Right lobe of liver (tissue), 6 donors: Measurements from ENCODE around the gene LIPG. TPM values are rescaled to one million over a fixed set of nuclear protein-coding genes. Genes with fewer than 3 reads are reported as not detected.

Experiments
- ATAC-seq, 4 donors: fragments of 200-7000 bp; cut with Tn5 transposase; one replicate each; pipeline ENCODE4 v1.9.1; 2020; ENCODE audit warnings: mild to moderate bottlenecking in 4 of 4, moderate library complexity in 4 of 4
- DNase-seq, 3 donors: peaks; one replicate each; pipeline ENCODE4 v3.0.0-alpha.2; 2020
- H3K27ac ChIP-seq, 3 donors: fragments of 200-600 bp; one replicate each; pipeline ENCODE4 v1.8.0; 2022
- H3K27me3 ChIP-seq, 2 donors: fragments of 200-600 bp; one replicate each; pipeline ENCODE4 v1.8.0; 2022
- H3K36me3 ChIP-seq, 4 donors: fragments of 200-600 bp; sonication (generic) in 1 of 4; one replicate each; pipeline versions ENCODE4 v1.5.1 to v1.8.0; 2017 to 2022; ENCODE audit warnings: control low read depth in 1 of 4
- H3K4me1 ChIP-seq, 4 donors: fragments of 200-600 bp; sonication (generic) in 1 of 4; one replicate each; pipeline versions ENCODE4 v1.5.1 to v1.8.0; 2017 to 2022; ENCODE audit warnings: control low read depth in 1 of 4
- H3K4me3 ChIP-seq, 3 donors: fragments of 200-600 bp; one replicate each; pipeline ENCODE4 v1.8.0; 2022
- H3K9me3 ChIP-seq, 4 donors: fragments of 200-600 bp; sonication (generic) in 1 of 4; one replicate each; pipeline versions ENCODE4 v1.5.1 to v1.8.0; 2017 to 2022; ENCODE audit warnings: control low read depth in 1 of 4
- CTCF ChIP-seq, 4 donors: fragments of 200-600 bp in 3 of 4; fragments of 450-650 bp in 1 of 4; IDR thresholded peaks; one replicate each; pipeline versions ENCODE4 v1.5.1 to v1.8.0; 2016 to 2022; ENCODE audit warnings: antibody characterized with exemption in 4 of 4, mild to moderate bottlenecking in 2 of 4
- POLR2A ChIP-seq: fragments of 450-650 bp; IDR thresholded peaks from one replicate; pipeline ENCODE4 v1.6.1; 2017; ENCODE audit warnings: antibody characterized with exemption, mild to moderate bottlenecking
- WGBS: methylation state at CpG from one replicate; pipeline ENCODE4 v1.1.6; 2018; ENCODE audit warnings: low coverage, low lambda C conversion rate; ENCODE audit not compliant: insufficient coverage; ENCODE audit errors: missing lambda C conversion rate; 5-methylcytosine and 5-hydroxymethylcytosine counted together
- intact Hi-C, 2 donors: fragments of 100-400 bp; cut with DNase I; formaldehyde crosslinking; loops; one replicate each; pipeline versions ENCODE4 v1.11.2 to v1.14.1; 2022
- total RNA-seq, 6 experiments: library from RNA; depleted of rRNA in 2 of 6; stranded (reverse); fragments of >200 nt in 2 of 6; fragmentation: NEBNext Ultra II Directional in 3 of 6; extraction: Animal tissue kit (Norgen Biotek cat#: 25700) in 3 of 6; gene quantifications; one replicate each; pipeline versions ENCODE4 v1.1.0 to v1.2.4, GENCODE V29; 2016 to 2023
- donor health status: DM: no; HTN: yes; CAD: no.
- donor health status: DM: no; HTN: no; CAD: no.
- donor health status: DM: no; HTN: no; CAD: no.
- donor health status: DM: no; HTN: yes; CAD: no.
- donor health status: DM: no; HTN: yes; CAD: no.

LIPG gene
- total RNA-seq, 6 experiments from 2014 or later, result 35.0 to 120 (median 59.1) TPM

GRCh38 chr18:49550621-49551339 is 11.1 kb upstream of the LIPG start:
- intact Hi-C loops, result no loop called here
- 89% methylated on average over 5 of the region's 6 CpGs for WGBS
- Histone ChIP-seq H3K4me3 (no peak overlapping the region), H3K36me3 (no peaks in the 10 kb centered on the region), H3K4me1 (no peaks in the 10 kb centered on the region), H3K27ac (no peak overlapping the region), H3K27me3 (no peaks in the 10 kb centered on the region), H3K9me3 (no peaks in the 10 kb centered on the region)
- ATAC-seq (no peak), DNase-seq (no peak)
- TF ChIP-seq CTCF (IDR thresholded peaks at IDR 0.05) (no peak), POLR2A (no peak)

GRCh38 chr18:49553003-49553402 is 8.9 kb upstream of the LIPG start:
- H3K9me3 ChIP-seq, result no peaks in the 10 kb centered on the region
- no peak overlapping the region for H3K27ac ChIP-seq
- no peaks in the 10 kb centered on the region for H3K4me1 ChIP-seq
- no peaks in the 10 kb centered on the region for H3K36me3 ChIP-seq
- 84% methylated on average over 4 of the region's 4 CpGs for WGBS
- no peaks in the 10 kb centered on the region for H3K27me3 ChIP-seq
- TF ChIP-seq POLR2A, result no peak
- no peak for TF ChIP-seq CTCF (IDR thresholded peaks at IDR 0.05)
- no peak for ATAC-seq
- no peak overlapping the region for H3K4me3 ChIP-seq
- DNase-seq, result no peak
- intact Hi-C loops, result no loop called here

GRCh38 chr18:49555641-49556040 is 6.2 kb upstream of the LIPG start:
- Histone ChIP-seq H3K4me3 (no peak overlapping the region), H3K36me3 (no peaks in the 10 kb centered on the region), H3K27ac (no peak overlapping the region), H3K4me1 (peaks cover 0 to 12% (median 0%) of the 10 kb centered on the region in 4 donors), H3K27me3 (no peaks in the 10 kb centered on the region), H3K9me3 (no peaks in the 10 kb centered on the region)
- intact Hi-C loops, result no loop called here
- DNase-seq (no peak), ATAC-seq (no peak)
- no peak for TF ChIP-seq CTCF (IDR thresholded peaks at IDR 0.05)
- TF ChIP-seq POLR2A, result no peak
- 89% methylated on average over 4 of the region's 4 CpGs for WGBS

- intact Hi-C loops, result no loop called here
- no peak for ATAC-seq
- WGBS, result 69% methylated on average over 3 of the region's 3 CpGs
Observed at GRCh38 chr18:49558356-49558755, 3.5 kb upstream of the LIPG start.

More at GRCh38 chr18:49558356-49558755, 3.5 kb upstream of the LIPG start:
- DNase-seq, result no peak
- Histone ChIP-seq H3K27me3 (no peaks in the 10 kb centered on the region), H3K36me3 (no peaks in the 10 kb centered on the region), H3K27ac (no peak overlapping the region), H3K9me3 (no peaks in the 10 kb centered on the region), H3K4me1 (peaks cover 0 to 18% (median 0%) of the 10 kb centered on the region in 4 donors), H3K4me3 (no peak overlapping the region)
- TF ChIP-seq CTCF (IDR thresholded peaks at IDR 0.05) (no peak), POLR2A (no peak)
